ENCODE data around the gene MAML3. TPM values are rescaled to one million over a fixed set of nuclear protein-coding genes. Genes with fewer than 3 reads are reported as not detected.

MAML3 gene
- polyA plus RNA-seq, 1 donor, result 17.2 TPM

- peak; percentile 91 for DNase-seq
These were observed 344.9 kb downstream of the MAML3 start for GRCh38 chr4:139808808-139809756.

DNA sequence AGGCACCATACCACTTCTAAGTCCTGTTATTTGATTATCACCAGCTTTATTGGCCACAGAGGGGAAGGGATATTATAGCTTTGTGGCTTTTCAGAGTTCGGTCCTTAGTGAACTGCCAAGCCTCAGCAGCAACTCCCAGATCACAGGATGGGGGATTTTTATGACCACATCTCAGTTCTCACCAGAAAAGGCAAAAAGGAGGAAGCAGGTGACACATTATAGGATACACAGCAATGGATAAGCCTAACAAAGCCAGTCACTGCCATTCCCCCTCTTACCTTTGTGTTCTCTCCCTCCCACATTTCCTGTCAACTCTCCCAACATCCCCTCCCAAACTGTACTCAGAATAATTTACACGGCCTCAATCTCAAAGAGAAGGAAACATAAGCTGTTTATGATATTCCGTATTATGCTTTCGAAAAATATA lies 345.6 kb downstream of the MAML3 start:
- no peak for DNase-seq

DNA sequence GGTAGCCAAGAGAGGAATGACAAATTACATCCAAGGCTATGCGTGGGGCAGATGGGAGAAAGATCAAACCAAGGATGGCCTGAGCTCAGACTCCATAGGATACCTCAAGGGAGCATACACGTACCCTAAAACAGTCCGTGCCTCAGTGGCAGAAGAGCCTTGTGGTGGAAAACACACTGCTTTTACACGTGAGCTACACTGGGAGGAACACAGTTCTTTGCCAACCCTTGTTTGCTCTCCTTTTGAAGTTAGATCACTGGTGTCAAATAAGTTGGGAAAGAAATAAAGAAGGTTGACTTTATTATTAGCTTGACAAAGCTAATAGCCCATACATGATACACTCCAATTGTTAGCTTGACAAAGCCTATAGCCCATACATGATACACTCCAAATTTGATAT lies 346.5 kb downstream of the MAML3 start:
- no peak for DNase-seq

- DNase-seq, result no peak
These were observed 347.1 kb downstream of the MAML3 start for GRCh38 chr4:139806929-139807328.

GRCh38 chr4:139802931-139803330 lies 351.1 kb downstream of the MAML3 start:
- no peak for DNase-seq

DNA sequence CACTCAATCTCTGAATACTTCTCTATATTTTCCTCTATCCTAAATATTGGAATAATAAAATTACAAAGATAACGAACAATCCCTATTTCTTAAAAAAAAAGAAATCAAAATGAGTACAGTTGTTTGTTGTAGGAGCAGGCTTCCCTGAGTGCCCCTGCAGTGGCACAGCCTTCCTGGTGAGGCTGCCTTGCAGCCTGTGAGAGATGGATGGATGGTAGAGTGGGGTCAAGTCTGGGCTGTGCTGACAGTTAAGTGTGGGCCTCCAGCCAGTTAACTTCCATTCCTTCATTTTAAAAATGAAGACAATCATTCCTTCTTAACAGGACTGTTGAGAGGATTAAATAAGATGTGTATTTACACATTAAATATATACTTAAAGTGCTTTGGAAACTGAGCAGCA lies 351.5 kb downstream of the MAML3 start:
- DNase-seq, result no peak

GRCh38 chr4:139801895-139802294 lies 352.1 kb downstream of the MAML3 start:
- no peak for DNase-seq

- DNase-seq, result no peak
These were observed 353.9 kb downstream of the MAML3 start for GRCh38 chr4:139800082-139800481.

DNA sequence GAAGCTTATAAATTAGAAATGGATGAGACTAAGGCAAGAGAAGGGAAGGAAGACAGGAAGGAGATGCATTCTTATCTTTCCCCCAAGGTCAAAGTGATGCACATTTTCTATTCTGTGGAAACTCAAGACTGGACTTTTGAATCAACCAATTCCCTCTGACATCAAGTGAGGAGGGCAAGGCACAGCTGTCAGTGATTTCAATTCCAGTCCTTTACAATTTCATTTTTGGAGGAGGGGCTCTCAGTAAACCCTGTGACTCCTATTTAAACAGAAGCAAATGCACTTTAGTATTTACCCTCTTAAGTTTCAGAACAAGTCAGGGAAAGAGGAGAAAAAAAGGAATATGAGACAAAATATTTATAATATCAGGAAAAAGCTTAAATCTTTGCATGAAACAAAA lies 354.4 kb downstream of the MAML3 start:
- DNase-seq, result no peak

- DNase-seq, result no peak
These were observed 355.5 kb downstream of the MAML3 start for GRCh38 chr4:139798456-139798855.

DNA sequence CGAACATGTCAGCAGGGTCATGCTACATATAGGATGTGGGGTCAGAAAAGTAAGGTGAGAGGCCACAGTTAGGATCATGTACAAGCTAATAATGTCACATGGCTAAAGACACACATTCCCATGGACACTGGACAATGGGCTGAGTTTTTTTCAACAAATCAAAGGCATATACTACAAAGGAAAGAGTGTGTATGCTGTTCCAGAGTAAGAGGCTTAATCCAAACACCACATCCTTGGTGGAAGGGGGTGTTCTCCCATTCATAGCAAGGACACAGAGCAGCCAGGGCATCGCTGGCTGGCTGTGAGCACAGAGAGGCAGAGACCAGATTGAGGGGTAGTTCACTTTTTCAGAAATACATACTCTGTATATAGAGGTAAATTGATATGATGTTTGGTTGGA lies 356.7 kb downstream of the MAML3 start:
- DNase-seq, result no peak

- no peak for DNase-seq
These were observed 358.3 kb downstream of the MAML3 start for GRCh38 chr4:139795527-139796314.

DNA sequence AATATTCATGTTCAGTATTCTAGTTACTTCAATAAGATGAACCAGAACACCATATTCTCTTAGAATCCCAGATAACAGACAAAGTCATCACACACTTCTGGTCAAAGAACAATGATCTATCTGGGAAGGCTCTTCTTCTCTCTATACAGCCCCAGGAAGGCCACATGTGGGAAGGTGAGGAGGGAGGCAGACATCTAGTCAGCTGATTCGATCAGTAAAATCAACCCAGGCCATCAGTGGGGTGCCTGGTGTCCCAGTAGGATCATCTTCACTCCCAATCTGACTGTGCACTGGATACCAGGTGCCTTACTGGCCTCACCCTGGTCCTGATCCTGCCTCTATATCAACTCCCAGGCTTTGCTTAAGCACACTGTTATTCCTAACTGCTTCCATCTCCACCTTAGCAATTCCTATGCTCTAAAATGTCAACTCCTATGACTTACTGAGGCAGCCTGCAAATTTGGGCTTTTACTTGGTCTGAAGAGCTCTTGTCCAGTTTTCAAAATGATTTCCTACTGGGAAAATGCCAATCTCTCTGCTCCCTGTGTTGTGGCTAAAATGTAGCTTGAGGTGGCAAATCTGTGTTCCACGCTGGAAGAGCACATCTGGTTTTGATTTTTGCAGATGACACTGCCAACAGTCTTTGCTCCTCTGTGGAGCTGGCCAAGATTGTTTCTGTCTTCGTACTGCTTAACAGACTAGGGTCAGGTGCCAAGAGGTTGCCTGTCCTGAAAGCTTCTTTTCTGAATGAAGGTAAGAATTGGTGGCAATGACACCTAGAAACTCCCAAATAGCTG lies 359.6 kb downstream of the MAML3 start:
- no peak for DNase-seq

- DNase-seq, result no peak
These were observed 362.3 kb downstream of the MAML3 start for GRCh38 chr4:139791681-139792080.

- DNase-seq, result no peak
These were observed 363.7 kb downstream of the MAML3 start for GRCh38 chr4:139790291-139790690.

- DNase-seq, result no peak
These were observed 364.8 kb downstream of the MAML3 start for GRCh38 chr4:139789096-139789654.

GRCh38 chr4:139786494-139787354 lies 367.3 kb downstream of the MAML3 start:
- no peak for DNase-seq

DNA sequence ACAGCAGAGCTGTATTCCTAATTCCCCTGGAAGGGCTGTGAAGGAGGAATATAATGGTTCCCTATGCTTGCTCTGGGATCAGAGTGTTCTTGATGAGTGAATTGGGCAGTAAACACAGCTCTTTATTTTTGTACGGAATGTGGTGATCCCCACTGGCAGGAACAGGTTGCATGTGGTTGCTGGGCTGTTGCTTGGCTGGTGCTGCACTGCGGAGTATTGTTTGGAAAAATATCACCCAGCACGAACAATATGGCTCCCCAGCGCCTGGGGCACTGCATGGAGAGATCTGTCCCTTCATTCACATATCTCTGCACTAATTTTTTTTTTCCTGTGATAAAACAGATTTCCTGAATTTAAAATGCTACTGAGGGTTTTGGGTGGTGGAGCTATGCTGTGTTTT lies 368.6 kb downstream of the MAML3 start:
- DNase-seq, result no peak

DNA sequence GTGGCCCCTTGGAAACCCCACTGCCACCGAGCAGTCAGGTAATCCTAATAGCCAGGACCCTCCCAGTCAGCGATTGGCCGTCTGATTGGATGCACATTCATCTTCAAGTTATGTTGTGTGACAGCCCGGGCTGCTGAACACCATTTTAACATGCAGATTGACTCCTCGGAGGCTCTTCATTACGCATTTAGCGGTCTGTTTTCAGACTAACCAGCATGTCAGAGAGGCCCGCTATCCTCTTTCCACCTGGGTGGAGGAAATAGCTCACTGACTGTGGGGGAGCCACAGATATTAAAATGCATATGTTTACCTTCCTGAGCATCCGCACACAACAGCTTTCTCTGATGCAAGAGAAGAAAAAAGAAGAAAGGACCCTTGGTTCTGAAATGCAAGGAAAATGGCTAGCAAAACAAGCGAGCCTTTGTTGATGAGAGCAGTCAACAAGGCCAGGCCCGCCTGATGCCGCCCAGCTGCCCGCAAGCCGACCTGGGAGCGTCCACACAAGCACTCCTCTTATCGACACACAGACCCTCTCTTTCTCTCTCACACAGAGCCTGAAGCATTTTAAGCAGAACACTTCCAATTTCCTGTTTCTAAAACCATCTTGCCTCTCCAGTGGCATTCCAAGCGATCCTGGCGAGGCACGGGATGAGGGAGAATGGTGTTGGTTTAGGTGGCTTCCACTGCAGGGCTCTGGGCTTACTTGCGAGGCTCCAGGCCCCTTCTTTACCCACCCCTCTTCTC lies 370.1 kb downstream of the MAML3 start:
- no peak for DNase-seq

- DNase-seq, result no peak
These were observed 371.0 kb downstream of the MAML3 start for GRCh38 chr4:139782926-139783522.

All from left kidney (tissue), 2 donors.